NCI-H146 treated with DMSO at 0.1 percent for 48 hours (cell line): ENCODE measurements around the gene BAIAP2L1.

ENCODE experiments used
- DNase-seq: peaks from one replicate; lab custom pipeline; 2025; ENCODE audit not compliant: unreplicated experiment; lab: John Stamatoyannopoulos, UW

The BAIAP2L1 gene

DNA sequence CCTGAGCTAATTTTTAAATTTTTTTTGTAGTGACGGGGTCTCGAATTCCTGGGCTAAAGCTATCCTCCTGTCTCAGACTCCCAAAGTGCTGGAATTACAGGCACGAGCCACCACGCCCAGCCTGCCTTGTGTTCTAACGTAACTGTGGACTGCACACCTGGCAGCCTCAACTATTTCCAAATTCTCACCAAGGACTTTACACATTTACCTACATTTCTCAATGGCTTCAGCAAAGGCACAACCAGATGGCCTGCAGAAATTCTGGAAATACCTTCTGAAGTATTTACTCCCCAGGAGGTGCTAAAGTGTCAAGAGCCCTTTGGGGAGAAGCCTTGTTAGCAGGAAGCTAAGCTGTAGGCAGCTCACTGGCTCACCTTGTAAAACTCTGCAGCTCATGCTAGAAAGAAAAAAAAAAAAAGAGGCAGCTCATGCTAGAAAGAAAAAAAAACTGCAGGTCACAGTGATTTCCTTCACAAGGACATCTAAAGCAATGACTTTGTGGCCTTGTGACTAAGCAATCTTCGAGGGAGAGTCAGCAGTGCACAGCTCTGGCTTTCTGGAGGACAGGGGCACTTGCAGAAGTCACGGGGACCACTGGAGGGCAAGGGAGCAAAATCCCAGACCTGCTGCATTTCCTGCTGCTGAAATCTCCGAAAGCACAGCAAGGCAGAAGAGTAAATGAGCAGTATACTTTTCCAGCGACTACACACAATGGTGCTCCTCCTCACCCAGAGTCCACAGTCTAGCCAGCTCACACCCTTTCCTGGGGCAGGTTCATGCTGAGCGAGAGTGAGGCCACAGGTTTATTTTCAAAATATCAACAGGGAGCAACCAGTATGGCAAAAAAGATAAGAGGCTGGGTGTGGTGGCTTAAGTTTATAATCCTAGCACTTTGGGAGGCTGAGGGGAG is 40.4 kb downstream of the BAIAP2L1 start:
- no peak for DNase-seq

DNA sequence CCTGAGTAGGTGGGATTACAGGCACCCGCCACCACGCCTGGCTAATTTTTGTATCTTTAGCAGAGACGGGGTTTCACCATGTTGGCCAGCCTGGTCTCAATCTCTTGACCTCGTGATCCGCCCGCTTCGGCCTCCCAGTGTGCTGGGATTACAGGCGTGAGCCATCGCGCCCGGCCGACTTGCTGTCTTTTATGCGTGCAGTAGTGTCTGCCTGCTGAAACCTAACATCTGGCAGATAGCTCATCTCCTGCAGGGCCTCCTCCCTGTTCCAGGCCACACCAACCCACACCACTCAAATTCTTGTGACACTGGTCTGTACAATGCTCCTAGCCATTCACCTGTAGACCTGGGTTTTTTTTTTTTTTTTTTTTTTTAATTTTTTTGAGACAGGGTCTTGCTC is 41.5 kb downstream of the BAIAP2L1 start:
- no peak for DNase-seq

DNA sequence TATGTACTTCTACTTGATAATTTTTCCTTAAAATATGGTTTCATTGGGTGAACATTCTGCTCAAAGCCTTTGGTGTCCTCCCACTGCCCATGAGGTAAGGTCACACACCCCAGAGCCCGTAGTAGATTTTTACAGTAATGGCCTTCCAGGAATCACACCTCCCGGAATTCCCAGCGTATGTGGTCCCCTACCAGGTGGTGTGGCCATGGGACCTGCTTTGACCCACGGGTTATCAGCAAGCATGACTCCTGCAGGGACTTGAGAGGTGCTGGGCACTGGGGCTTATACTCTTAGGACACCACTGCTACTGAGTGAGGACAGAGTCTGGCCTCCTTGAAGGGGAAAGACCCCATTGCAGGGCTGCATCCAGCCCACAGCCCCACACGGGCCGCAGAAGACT is 42.2 kb downstream of the BAIAP2L1 start:
- DNase-seq, result no peak

DNA sequence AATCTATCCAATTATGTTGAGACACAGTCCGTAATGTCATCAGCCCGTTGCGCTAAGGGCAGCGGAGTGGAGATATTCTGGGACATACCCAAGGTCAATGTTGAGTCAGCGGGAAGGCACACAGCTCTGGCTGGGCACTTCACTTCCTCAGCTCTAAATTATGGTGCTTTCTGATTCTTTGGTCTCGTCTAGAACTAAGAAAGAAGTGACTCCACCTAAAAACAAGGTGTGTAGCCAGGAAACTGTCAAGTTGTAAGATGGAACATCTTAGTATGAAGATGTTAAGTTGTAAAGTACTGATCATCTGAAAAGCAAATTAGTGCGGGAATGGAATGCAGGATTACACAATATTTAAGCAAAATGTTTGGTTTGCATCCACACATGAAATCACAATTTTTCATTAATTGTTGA is 43.1 kb downstream of the BAIAP2L1 start:
- no peak for DNase-seq

DNA sequence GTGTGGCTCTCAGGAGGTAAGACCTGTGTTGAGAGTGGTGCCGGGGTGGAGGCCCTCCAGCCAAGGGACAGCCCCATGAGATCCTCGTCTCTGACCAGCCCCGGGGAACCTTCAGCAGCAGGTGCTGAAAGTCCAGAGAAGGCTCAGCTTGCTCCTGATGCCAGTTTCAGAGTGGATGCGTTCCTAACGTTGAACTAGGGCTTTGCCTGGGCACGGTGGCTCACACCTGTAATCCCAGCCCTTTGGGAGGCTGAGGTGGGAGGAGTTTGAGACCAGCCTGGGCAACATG is 45.7 kb downstream of the BAIAP2L1 start:
- DNase-seq, result no peak

DNA sequence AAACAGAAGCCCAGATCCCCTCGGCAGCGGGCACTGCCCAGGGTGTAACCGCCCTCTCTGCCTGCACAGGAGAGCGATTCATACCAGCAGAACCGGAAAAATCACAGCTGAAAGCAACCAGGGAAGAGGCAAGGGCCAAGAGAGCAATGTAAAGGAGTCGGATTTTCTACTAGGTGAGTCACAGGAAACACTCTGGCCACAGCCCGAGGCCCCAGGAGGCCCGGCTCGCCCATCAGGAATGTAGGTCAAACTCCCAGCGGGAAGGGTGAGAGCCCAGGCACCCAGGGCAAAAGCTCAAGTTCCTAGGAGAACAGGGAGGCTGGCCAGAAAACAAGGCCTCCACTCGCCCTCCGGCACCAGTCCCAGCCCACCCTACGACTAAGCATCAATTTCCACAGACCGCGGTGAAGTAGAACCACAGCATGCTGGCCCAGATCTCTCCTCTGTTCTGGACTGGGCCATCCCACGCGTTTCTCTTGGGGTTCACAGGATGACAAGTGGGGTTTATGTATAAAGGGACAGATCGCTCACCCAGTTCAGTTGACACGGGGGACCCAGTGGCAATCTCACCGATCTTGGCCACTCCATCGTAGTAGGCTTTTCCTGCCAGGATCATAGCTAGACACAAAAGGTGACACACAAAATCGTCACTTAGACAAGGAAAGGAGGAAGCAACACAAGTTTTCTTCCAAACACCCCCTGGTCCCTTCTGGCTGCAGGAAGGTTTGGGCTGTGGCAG is 46.2 kb downstream of the BAIAP2L1 start:
- DNase-seq, result no peak

DNA sequence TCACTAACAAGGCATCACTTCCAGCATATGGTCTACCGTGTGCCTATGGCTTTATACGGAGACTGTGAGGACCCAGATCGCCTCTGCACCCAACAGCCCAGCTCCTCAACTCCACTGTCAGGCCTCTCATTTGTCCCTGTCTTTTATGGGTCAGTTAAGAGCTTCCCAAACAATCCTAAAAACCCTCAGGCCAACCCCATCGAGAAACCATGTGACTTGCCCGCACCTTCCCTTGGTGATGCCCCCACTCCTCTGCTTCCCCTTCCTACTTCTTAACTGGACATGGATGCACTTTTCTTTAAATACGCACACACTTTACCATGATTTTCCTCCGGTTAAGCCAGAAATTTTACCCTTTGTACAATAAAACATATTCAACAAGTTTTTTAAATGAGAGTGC is 46.8 kb downstream of the BAIAP2L1 start:
- no peak for DNase-seq

DNA sequence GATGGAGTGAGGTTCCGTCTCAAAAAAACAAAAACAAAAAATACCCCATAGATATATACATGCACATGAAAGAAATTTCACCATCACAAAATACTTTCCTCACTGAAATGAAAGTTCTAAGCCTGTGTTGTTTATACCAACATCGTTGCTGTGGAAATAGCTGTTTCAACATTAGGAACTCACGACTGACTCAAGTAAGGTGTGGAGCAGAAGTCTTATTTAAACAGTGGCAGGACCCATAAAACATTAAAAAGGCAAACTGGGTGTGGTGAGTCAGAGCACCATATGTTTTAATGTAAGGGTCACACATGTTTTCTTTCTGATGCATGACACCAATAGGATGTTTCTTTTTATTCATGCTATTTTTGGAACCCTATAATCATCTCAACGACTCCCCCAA is 48.3 kb downstream of the BAIAP2L1 start:
- no peak for DNase-seq

DNA sequence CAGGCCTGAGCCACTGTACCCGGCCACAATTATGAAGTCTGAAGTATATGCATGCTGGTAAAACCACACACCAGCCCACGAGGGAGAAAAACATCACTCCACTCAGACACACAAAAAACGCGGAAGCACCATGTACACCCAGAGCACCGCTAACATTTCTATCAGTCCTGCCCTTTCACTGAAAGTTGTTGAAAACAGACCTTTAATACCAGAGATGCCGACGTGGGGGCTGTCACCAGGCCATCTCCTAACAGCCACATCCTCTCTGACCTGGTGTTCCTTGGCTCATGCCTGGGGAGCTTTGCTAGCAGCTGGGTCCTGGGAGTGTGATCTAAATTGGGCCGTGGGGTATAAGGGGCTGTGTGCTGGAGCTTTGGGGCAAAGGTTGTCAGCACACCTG is 49.8 kb downstream of the BAIAP2L1 start:
- DNase-seq, result no peak

DNA sequence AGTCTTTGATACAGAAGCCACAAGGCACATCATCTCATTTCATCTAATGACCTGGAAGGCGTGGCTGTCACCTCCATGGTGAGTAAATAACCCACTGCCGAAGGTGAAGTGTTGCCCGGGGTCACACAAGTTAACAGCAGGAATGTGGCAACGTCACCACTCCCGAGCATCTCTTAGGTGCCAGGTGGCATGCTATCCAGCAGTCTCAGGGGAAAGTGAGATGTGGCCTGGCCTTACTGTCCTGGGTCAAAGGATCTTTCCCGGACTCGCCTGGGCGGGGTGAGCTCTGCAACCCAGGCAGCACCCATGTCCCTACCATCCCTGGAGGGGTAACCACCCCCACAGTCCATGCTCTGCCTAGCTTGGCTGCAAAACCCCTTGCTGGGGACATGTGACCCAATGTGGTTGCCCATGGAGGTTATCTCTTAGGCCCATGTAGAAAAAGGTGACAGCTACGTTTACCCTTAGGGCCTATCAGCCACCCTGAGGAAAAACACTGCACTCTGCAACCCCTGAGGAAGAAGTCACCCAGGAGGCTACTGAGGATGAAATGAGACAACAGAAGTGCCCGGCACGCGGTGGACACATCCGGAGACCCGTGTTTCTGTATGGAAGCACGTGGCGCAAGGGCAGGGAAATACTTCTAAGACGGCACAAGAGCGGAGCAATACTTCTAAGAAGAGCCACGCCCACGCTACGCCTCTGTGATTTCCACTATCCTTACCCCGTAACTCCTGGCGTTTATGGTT is 52.0 kb downstream of the BAIAP2L1 start:
- no peak for DNase-seq

DNA sequence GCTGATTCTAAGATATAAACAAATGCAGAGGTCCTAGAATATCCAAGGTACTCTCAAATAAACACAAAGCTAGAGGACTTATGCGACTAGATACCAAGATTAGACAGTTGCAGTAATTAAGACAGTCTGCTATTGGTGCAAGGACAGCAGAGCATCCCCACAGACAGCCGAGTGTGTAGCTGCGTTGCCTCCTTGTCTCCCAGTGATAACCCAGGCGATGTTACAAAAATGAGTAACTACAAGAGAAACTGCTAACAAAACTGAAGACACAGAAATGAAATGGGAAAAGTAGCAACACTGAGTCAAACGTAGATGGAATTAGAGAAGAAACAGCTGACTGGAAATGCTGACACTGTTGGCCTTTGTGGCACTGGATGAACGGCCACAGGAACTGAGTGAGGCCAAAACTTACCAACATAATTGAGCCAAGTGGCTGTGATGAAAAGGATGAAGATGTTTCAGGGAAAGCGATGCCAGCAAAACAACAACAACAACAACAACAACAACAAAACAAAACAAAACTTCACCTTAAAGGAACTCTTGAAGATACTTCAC is 54.3 kb downstream of the BAIAP2L1 start:
- DNase-seq, result no peak

DNA sequence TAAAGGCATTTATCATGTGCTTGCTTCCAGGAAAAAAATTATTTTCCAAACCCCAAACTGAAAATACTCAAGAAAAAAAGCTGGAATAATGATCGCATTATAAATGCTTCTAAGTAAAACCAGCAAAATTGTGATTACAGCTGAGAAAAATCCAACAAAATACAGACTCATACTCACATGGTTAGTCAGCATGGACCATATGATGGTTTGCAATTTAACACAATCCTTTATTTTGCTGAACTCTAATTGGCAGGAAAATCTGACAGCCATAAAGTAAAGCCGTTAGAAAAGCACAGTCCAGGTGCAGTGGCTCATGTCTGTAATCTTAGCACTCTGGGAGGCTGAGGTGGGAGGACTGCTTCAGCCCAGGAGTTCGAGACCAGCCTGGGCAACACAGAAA is 59.8 kb downstream of the BAIAP2L1 start:
- no peak for DNase-seq

DNA sequence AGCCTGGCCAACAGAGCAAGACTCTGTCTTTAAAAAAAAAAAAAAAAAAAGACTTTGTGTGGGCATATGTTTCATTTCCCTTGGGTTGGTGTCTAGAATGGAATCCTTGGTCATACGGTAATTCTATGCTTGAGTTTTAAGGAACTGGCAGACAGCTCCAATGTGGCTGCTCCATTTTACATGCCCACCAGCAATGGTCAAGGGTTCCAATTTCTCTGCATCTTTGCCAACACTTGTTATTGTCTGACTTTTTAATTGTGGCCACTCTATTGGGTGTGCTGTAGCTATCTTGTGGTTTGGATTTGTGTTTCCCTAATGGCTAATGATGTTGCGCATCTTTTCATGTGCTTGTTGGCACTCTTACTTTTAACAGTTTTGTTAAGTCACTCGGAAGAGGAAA is 61.8 kb downstream of the BAIAP2L1 start:
- DNase-seq, result no peak

DNA sequence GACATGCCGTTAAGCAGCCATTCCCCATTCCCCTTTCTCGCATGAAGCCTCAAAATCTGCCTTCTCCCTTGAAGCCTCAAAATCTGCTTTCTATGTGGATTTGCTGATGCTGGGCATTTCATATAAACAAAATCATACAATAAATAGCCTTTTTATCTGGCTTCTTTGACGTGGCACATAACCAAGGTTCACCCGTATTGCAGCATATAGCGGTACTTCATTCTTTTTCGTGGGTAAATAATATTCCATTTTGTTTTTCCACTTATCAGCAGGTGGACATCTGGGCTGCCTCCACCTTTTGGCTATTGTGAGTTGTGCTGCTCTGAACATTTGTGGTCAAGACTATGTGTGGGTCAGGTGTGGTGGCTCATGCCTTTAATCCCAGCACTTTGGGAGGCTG is 62.4 kb downstream of the BAIAP2L1 start:
- no peak for DNase-seq

DNA sequence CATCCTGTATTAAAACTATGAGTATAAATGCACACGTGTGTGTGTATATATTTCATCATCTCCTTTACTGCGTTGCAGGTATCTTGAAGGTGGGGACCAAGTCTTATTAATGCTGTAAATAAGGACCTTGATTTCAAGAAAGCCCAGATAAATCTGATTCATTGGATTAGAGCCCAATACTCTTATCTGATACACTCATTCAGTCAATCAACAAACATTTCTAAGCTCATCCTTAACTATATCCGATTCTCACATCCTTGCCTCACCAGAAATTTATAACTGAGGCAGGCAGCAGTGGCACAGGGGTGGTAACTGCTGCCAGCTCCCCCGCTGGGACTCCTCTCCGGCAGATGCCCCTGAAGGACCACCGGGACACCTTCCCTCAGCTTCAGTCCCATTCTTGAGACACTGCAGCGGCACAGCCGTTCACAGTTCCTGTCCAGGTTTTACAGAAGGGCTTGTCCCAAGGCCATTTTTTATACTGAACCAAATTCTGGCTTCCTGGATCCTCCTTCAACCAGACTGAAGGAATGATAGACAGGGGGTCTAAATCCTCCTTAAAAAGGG is 65.4 kb downstream of the BAIAP2L1 start:
- no peak for DNase-seq

DNA sequence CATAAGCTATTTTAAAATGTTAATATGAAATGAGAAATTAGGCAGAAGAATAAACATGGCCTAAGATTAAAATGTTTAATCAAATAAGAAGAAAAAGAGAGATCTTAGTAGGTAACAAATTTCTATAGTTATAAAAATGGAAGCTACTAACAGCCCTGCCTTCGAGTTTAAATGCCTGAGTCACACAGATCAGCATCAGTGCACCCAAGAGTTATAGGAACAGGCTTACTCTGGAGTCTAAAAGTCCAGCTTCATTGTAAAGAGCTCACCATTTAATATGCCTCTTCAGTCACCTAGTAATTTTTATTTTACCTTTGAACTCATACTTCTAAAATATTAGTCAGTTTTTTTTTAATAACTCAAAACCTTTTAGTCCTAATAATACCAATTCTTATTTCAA is 66.8 kb downstream of the BAIAP2L1 start:
- DNase-seq, result no peak

DNA sequence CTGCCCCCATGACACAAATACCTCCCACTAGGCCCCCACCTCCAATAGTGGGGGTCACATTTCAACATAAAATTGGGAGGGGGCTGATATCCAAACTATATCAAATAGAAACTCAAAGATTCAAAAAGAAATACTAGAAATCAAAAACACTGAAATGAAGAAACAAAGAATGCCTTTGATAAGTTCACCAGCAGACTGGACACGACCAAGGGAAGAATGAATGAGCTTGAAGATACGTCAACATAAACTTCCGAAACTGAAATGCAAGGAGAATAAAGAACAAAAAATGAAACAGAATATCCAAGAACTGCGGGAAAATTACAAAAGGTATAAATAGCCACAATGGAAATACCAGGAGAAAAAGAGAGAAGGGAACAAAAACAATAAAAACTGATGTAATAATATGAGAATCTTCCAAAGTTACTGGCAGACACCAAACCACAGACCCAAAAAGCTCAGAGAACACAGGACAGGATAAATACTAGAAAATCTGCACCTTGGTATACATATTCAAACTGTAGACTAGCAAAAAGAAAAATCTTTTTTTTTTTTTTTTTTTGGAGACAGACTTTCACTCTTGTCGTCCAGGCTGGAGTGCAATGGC is 69.9 kb downstream of the BAIAP2L1 start:
- DNase-seq, result no peak

DNA sequence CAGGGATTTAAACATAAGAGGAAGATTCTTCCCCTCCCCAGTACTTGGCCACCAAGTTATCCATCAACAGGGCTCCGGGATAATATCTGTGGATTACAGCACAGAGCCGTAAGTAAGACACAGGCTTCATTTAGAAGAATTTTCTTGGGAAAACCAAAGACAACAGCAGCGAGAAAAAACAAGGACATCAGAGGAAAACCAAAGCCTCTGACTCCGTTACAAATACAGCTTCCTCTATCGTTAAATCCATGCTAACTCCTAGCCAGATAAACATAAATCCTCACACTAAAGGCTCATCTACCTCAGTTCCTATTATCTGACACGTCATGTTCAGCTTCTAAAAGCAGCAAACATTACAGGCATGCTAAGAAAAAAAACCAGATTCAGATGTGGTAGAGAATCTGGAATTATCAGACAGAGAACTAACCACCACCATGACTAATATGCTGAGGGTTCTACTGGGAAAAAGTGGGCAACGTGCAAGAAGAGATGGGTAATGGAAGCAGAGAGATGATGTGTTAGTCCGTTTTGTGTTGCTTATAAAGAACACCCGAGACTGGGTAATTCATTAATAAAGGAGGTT is 71.0 kb downstream of the BAIAP2L1 start:
- no peak for DNase-seq

DNA sequence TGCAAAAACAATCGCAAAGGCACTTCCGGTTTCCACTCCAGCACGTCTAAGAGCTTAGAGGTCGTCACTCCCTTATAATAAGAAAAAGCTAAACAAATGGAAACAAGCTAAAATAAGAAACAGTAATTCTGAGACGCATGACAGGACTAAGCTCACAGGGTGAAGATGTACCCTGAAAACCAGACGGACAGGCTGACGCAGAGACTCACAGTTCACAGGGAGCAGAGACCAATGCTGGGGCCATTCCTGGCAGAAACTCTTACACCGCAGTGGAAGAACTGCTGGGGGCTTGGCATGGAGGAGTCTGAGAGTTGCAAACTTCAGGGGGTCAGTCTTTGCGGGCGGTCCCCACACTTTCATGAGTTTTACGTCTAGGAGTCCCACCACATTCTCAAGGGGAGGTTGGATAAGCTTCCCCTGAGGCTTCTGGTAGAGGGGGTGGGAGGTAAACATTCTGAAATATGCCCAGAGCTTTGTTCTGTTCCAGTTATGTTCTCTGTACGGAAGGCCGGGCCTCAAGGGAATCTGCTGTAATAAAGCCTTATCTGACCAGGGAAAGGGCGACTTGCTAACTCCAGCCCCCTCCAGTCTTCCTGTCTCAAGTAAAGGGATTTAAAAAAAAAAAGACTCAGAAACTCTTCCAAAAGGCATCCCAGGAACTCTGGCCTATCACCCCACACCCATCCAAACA is 71.6 kb downstream of the BAIAP2L1 start:
- no peak for DNase-seq

DNA sequence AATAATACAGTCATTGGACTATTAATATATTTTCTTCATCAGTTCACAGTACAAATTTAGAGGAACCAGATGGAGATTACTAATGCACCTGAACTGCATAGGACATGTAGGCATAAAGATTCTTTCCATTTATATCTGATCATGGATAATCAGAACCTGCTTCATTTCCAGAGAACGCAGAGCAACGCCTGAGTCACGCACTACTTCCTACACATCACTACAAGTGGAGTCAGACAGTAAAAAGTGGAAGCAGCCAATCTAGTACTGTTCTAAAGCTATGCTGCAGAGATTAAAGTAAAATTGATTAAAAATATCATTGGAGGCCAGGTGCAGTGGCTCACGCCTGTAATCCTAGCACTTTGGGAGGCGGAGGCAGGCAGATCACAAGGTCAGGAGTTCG is 76.1 kb downstream of the BAIAP2L1 start:
- DNase-seq, result no peak
